Esophagus squamous epithelium (tissue), 5 donors: ENCODE measurements around the gene MSX2. TPM values are rescaled to one million over a fixed set of nuclear protein-coding genes. Genes with fewer than 3 reads are reported as not detected.

ENCODE experiments used
- DNase-seq: peaks from one replicate; lab custom pipeline; 2025; lab: John Stamatoyannopoulos, UW
- H3K27ac ChIP-seq, 4 donors: fragments of 200-600 bp; sonication (generic); one replicate each; pipeline ENCODE4 v1.5.1; 2016 to 2019; ENCODE audit warnings: mild to moderate bottlenecking in 1 of 4
- H3K27me3 ChIP-seq, 4 donors: fragments of 200-600 bp; sonication (generic); 1 replicate in 3 of 4; 2 replicates in 1 of 4; pipeline versions ENCODE4 v1.5.1 to v1.6.0; 2017 to 2021; ENCODE audit warnings: antibody characterized with exemption in 1 of 4
- H3K36me3 ChIP-seq, 3 donors: fragments of 200-600 bp; sonication (generic); one replicate each; pipeline ENCODE4 v1.5.1; 2016 to 2019
- H3K4me1 ChIP-seq, 3 donors: fragments of 200-600 bp; sonication (generic); one replicate each; pipeline ENCODE4 v1.5.1; 2017 to 2019
- H3K4me3 ChIP-seq, 4 donors: fragments of 200-600 bp; sonication (generic); 1 replicate in 3 of 4; 2 replicates in 1 of 4; pipeline ENCODE4 v1.5.1; 2016 to 2019; ENCODE audit warnings: mild to moderate bottlenecking in 2 of 4, moderate library complexity in 1 of 4
- H3K9me3 ChIP-seq, 3 donors: fragments of 200-600 bp; sonication (generic); one replicate each; pipeline ENCODE4 v1.5.1; 2016 to 2019
- CTCF ChIP-seq, 6 experiments: fragments of 450-650 bp in 4 of 6; fragments of 200-600 bp in 2 of 6; sonication (generic) in 2 of 6; IDR thresholded peaks; one replicate each; pipeline ENCODE4 v1.5.1; 2016 to 2019; ENCODE audit warnings: antibody characterized with exemption in 6 of 6, mild to moderate bottlenecking in 4 of 6, moderate library complexity in 4 of 6
- POLR2A ChIP-seq, 4 donors: fragments of 450-650 bp; IDR thresholded peaks; one replicate each; pipeline ENCODE4 v1.6.1; 2017; ENCODE audit warnings: antibody characterized with exemption in 4 of 4, mild to moderate bottlenecking in 4 of 4, moderate library complexity in 3 of 4
- WGBS, 2 donors: methylation state at CpG; one replicate each; pipeline ENCODE4 v1.1.5; 2018; 5-methylcytosine and 5-hydroxymethylcytosine counted together
- intact Hi-C: fragments of 100-400 bp; cut with DNase I; formaldehyde crosslinking; loops from one replicate; pipeline ENCODE4 v1.15.0; 2022
- total RNA-seq, 4 donors: library from RNA; depleted of rRNA; stranded (reverse); fragments of >200 nt; gene quantifications; one replicate each; pipeline ENCODE4 v1.1.0, GENCODE V29; 2016
- donor health status: DM: yes; HTN: yes; CAD: no.

The MSX2 gene
- total RNA-seq, 4 donors from 2014 or later, result 0.19 to 2.5 (median 1.6) TPM; not detected in 1

GRCh38 chr5:174722500-174722899 is 1.9 kb upstream of the MSX2 start:
- Histone ChIP-seq H3K9me3 (no peaks in the 10 kb centered on the region), H3K27me3 (peaks cover 26 to 100% (median 49%) of the 10 kb centered on the region in 4 donors), H3K4me3 (no peak overlapping the region), H3K27ac (no peak overlapping the region), H3K36me3 (no peaks in the 10 kb centered on the region), H3K4me1 (peaks cover 7 to 44% (median 12%) of the 10 kb centered on the region in 3 donors)
- 16% methylated on average over 4 of the region's 4 CpGs for WGBS, 2 donors
- intact Hi-C loops, result no loop called here
- no peak for DNase-seq
- TF ChIP-seq CTCF (IDR thresholded peaks at IDR 0.05) (no peak), POLR2A (IDR thresholded peaks at IDR 0.05) (no peak)

- intact Hi-C loops, result no loop called here
- Histone ChIP-seq H3K9me3 (no peaks in the 10 kb centered on the region), H3K27me3 (peaks cover 26 to 100% (median 44%) of the 10 kb centered on the region in 4 donors), H3K4me3 (peak overlapping the region in 3 of 4 donors; percentile 53 to 76 (median 53)), H3K27ac (no peak overlapping the region), H3K36me3 (no peaks in the 10 kb centered on the region), H3K4me1 (peaks cover 7 to 44% (median 12%) of the 10 kb centered on the region in 3 donors)
- no peak for DNase-seq
- TF ChIP-seq CTCF (IDR thresholded peaks at IDR 0.05), result no peak
- no peak for TF ChIP-seq POLR2A (IDR thresholded peaks at IDR 0.05)
- 22 to 26% methylated on average over 22 to 23 of the region's 23 CpGs for WGBS, 2 donors
Measured at GRCh38 chr5:174723315-174723978, 935 bp upstream of the MSX2 start.

GRCh38 chr5:174723979-174724483 is 351 bp upstream of the MSX2 start:
- intact Hi-C loops, result no loop called here
- Histone ChIP-seq H3K9me3 (no peaks in the 10 kb centered on the region), H3K4me3 (peak overlapping the region; percentile 44 to 76 (median 53)), H3K4me1 (peaks cover 7 to 44% (median 12%) of the 10 kb centered on the region in 3 donors), H3K27ac (no peak overlapping the region), H3K27me3 (peaks cover 26 to 100% (median 41%) of the 10 kb centered on the region in 4 donors), H3K36me3 (no peaks in the 10 kb centered on the region)
- 2 to 6% methylated on average over 18 to 20 of the region's 20 CpGs for WGBS, 2 donors
- no peak for DNase-seq
- TF ChIP-seq POLR2A (IDR thresholded peaks at IDR 0.05) (no peak), CTCF (IDR thresholded peaks at IDR 0.05) (no peak)

GRCh38 chr5:174725261-174725990 is 1.0 kb downstream of the MSX2 start:
- no peak overlapping the region for H3K27ac ChIP-seq
- no peak for TF ChIP-seq CTCF (IDR thresholded peaks at IDR 0.05)
- TF ChIP-seq POLR2A (IDR thresholded peaks at IDR 0.05), result no peak
- intact Hi-C loops, result no loop called here
- H3K36me3 ChIP-seq, result no peaks in the 10 kb centered on the region
- no peaks in the 10 kb centered on the region for H3K9me3 ChIP-seq
- no peak for DNase-seq
- peak overlapping the region; percentile 44 to 76 (median 53) for H3K4me3 ChIP-seq
- peaks cover 6 to 41% (median 9%) of the 10 kb centered on the region in 3 donors for H3K4me1 ChIP-seq
- H3K27me3 ChIP-seq, result peaks cover 20 to 100% (median 32%) of the 10 kb centered on the region in 4 donors
- 25% methylated on average over 10 of the region's 30 CpGs; no CpG with 5 or more reads in 1 of the 2 donors for WGBS, 2 donors
